ENCODE results near the gene C4A. TPM values are rescaled to one million over a fixed set of nuclear protein-coding genes. Genes with fewer than 3 reads are reported as not detected.
"Not testable (repeated sequence)": the region's sequence is repeated elsewhere in the genome, so short reads cannot be mapped to it uniquely, and the experiment has no call there.

Gene C4A
- total RNA-seq, 1 donor: 5.9 TPM

GRCh38 chr6:32047539-32047854, 65.6 kb downstream of the C4A start:
- no peak for DNase-seq (ENCODE audit: low read depth in 2 of 3, low spot score in 2 of 3)

GRCh38 chr6:32047855-32048766, 66.3 kb downstream of the C4A start:
- peak; percentile 40 to 60 (median 48) for DNase-seq (ENCODE audit: low read depth in 2 of 3, low spot score in 2 of 3)

- DNase-seq (ENCODE audit: low read depth in 2 of 3, low spot score in 2 of 3): not testable (repeated sequence)
These were observed 67.3 kb downstream of the C4A start for GRCh38 chr6:32049149-32049548.

- not testable (repeated sequence) for DNase-seq (ENCODE audit: low read depth in 2 of 3, low spot score in 2 of 3)
These were observed 67.9 kb downstream of the C4A start for GRCh38 chr6:32049736-32050135.

GRCh38 chr6:32050562-32050961, 68.7 kb downstream of the C4A start:
- DNase-seq (ENCODE audit: low read depth in 2 of 3, low spot score in 2 of 3): no peak

Small RNA genes lying within 50 kb of the gene (small RNA-seq; reads per million reads assigned to genes)
- gene AL645922.1: not detected

Other genes starting within 250 kb of the C4A start
- 794 TPM for gene CLIC1, start 245.5 kb upstream of the C4A start, total RNA-seq
- 32.3 TPM for gene MSH5, start 242.1 kb upstream of the C4A start, total RNA-seq
- 0.27 TPM for gene SAPCD1, start 219.4 kb upstream of the C4A start, total RNA-seq
- 2.4 TPM for gene VWA7, start 204.7 kb upstream of the C4A start, total RNA-seq
- 52.0 TPM for gene VARS1, start 186.3 kb upstream of the C4A start, total RNA-seq
- gene LSM2, start 175.1 kb upstream of the C4A start, total RNA-seq: 70.6 TPM
- 1.9 TPM for gene HSPA1L, start 166.8 kb upstream of the C4A start, total RNA-seq
- gene HSPA1A, start 166.5 kb upstream of the C4A start, total RNA-seq: 358 TPM
- 303 TPM for gene HSPA1B, start 154.3 kb upstream of the C4A start, total RNA-seq
- gene NEU1, start 119.2 kb upstream of the C4A start, total RNA-seq: 51.7 TPM
- gene SLC44A4, start 103.1 kb upstream of the C4A start, total RNA-seq: 0.81 TPM
- 128 TPM for gene EHMT2, start 84.4 kb upstream of the C4A start, total RNA-seq
- 8.9 TPM for gene ZBTB12, start 80.0 kb upstream of the C4A start, total RNA-seq
- gene C2, start 54.3 kb upstream of the C4A start, total RNA-seq: 0.54 TPM
- 0.54 TPM for gene CFB, start 36.0 kb upstream of the C4A start, total RNA-seq
- gene NELFE, start 23.1 kb upstream of the C4A start, total RNA-seq: 44.7 TPM
- 62.7 TPM for gene SKIC2, start 22.9 kb upstream of the C4A start, total RNA-seq
- 36.4 TPM for gene DXO, start 9.9 kb upstream of the C4A start, total RNA-seq
- 4.6 TPM for gene C4B, start 32.7 kb downstream of the C4A start, total RNA-seq
- 0.27 TPM for gene CYP21A2, start 56.4 kb downstream of the C4A start, total RNA-seq
- gene TNXB, start 127.3 kb downstream of the C4A start, total RNA-seq: 1.1 TPM
- 49.8 TPM for gene ATF6B, start 146.2 kb downstream of the C4A start, total RNA-seq
- 4.0 TPM for gene FKBPL, start 148.2 kb downstream of the C4A start, total RNA-seq
- 0.27 TPM for gene PRRT1, start 169.9 kb downstream of the C4A start, total RNA-seq
- 30.2 TPM for gene PPT2, start 172.1 kb downstream of the C4A start, total RNA-seq
- gene EGFL8, start 182.5 kb downstream of the C4A start, total RNA-seq: 5.1 TPM
- 41.7 TPM for gene AGPAT1, start 194.0 kb downstream of the C4A start, total RNA-seq
- gene RNF5, start 196.3 kb downstream of the C4A start, total RNA-seq: 29.1 TPM
- gene AGER, start 202.2 kb downstream of the C4A start, total RNA-seq: 0.81 TPM
- gene PBX2, start 208.1 kb downstream of the C4A start, total RNA-seq: 75.9 TPM
- 58.7 TPM for gene GPSM3, start 210.6 kb downstream of the C4A start, total RNA-seq
- gene NOTCH4, start 242.0 kb downstream of the C4A start, total RNA-seq: 3.5 TPM